Thoracic aorta (tissue), 2 donors: Measurements from ENCODE around the gene SLC24A3. TPM values are rescaled to one million over a fixed set of nuclear protein-coding genes. Genes with fewer than 3 reads are reported as not detected.

Experiments
- ATAC-seq: fragments of 150-250 bp; one replicate; pipeline ENCODE4 v1.8.0; 2017; ENCODE audit warnings: low read depth; ENCODE audit not compliant: insufficient number of reproducible peaks, low FRiP score
- DNase-seq: peaks from one replicate; pipeline ENCODE4 v3.0.0-alpha.2; 2020; ENCODE audit warnings: low spot score
- H3K27ac ChIP-seq, 2 donors: fragments of 200-600 bp; sonication (generic); 1 replicate in 1 of 2; 2 replicates in 1 of 2; pipeline ENCODE4 v1.5.1; 2016; ENCODE audit warnings: mild to moderate bottlenecking in 2 of 2, moderate library complexity in 2 of 2
- H3K27me3 ChIP-seq: fragments of 200-600 bp; sonication (generic); replicated peaks from 2 replicates; pipeline ENCODE4 v1.6.0; 2016; ENCODE audit warnings: mild to moderate bottlenecking; ENCODE audit not compliant: insufficient read depth
- H3K36me3 ChIP-seq: fragments of 200-600 bp; sonication (generic); one replicate; pipeline ENCODE4 v1.5.1; 2016
- H3K4me1 ChIP-seq, 2 donors: fragments of 200-600 bp; sonication (generic); 1 replicate in 1 of 2; 2 replicates in 1 of 2; pipeline versions ENCODE4 v1.5.1 to v1.6.0; 2016; ENCODE audit warnings: low read depth in 2 of 2, mild to moderate bottlenecking in 1 of 2; ENCODE audit not compliant: control insufficient read depth in 1 of 2
- H3K4me3 ChIP-seq: fragments of 200-600 bp; sonication (generic); 2 replicates; pipeline ENCODE4 v1.5.1; 2016; ENCODE audit warnings: mild to moderate bottlenecking
- H3K9me3 ChIP-seq: fragments of 200-600 bp; sonication (generic); 2 replicates; pipeline ENCODE4 v1.5.1; 2016
- total RNA-seq, 2 donors: library from RNA; depleted of rRNA; stranded (reverse); fragments of >200 nt; gene quantifications; one replicate each; pipeline versions ENCODE4 v1.1.0 to v1.2.3, GENCODE V29; 2016
- TF ChIP-seq, protein P1 (sequence below): fragments of 200-600 bp; sonication (generic); IDR thresholded peaks from one replicate; pipeline ENCODE4 v1.5.1; 2019; ENCODE audit warnings: antibody characterized with exemption

Gene SLC24A3
- total RNA-seq, 2 donors from 2014 or later = 8.3 to 31.4 TPM

DNA sequence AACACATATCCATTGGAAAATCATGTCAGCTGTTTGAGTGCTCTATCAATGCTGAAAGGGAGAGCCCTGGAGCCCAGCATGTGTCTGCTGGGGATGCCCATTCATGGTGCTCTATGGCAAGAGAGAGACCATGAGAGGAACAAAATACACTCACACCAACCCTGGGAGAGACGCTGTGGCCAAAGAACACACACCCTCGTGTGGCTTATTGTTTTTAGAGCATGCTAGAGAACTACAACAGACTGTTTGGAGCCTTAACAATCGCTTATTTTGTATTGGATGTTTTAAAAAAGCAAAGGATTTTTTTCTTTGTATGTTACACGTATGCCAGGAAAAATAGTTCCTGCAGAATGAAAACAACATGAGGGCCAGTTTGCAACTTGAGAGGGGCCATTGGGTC, 151.0 kb downstream of the SLC24A3 start:
- no peaks in the 10 kb centered on the region for H3K27me3 ChIP-seq
- ATAC-seq = no peak
- DNase-seq = no peak
- H3K4me3 ChIP-seq = no peak overlapping the region
- no peaks in the 10 kb centered on the region for H3K9me3 ChIP-seq
- no peaks in the 10 kb centered on the region for H3K36me3 ChIP-seq
- TF ChIP-seq, protein P1, sequence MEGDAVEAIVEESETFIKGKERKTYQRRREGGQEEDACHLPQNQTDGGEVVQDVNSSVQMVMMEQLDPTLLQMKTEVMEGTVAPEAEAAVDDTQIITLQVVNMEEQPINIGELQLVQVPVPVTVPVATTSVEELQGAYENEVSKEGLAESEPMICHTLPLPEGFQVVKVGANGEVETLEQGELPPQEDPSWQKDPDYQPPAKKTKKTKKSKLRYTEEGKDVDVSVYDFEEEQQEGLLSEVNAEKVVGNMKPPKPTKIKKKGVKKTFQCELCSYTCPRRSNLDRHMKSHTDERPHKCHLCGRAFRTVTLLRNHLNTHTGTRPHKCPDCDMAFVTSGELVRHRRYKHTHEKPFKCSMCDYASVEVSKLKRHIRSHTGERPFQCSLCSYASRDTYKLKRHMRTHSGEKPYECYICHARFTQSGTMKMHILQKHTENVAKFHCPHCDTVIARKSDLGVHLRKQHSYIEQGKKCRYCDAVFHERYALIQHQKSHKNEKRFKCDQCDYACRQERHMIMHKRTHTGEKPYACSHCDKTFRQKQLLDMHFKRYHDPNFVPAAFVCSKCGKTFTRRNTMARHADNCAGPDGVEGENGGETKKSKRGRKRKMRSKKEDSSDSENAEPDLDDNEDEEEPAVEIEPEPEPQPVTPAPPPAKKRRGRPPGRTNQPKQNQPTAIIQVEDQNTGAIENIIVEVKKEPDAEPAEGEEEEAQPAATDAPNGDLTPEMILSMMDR = no peak
- H3K4me1 ChIP-seq = peaks cover 0 to 37% of the 10 kb centered on the region in 2 donors
- H3K27ac ChIP-seq = no peak overlapping the region

DNA sequence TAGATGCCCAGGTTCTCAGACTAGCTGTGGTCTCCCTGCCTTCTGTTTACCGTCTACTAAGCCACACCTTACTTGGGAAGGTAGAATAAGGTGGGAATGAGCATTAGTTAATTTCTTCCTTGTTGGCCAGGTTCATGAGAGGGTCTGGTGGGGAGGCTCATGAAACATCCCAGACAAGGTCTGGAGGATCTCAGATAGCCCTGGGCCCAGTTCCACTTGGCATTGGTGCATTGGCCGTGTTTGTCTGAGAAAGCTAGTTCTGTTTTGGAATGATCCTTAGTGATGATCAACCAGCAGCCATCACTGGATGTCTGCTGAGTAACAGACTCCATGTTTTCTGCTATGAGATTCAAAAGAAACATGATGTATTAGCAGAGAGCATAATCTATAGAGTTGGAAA, 155.1 kb downstream of the SLC24A3 start:
- DNase-seq (no peak), ATAC-seq (no peak)
- no peak overlapping the region for H3K27ac ChIP-seq
- H3K9me3 ChIP-seq = no peaks in the 10 kb centered on the region
- H3K36me3 ChIP-seq = no peaks in the 10 kb centered on the region
- peaks cover 0 to 37% of the 10 kb centered on the region in 2 donors for H3K4me1 ChIP-seq
- no peaks in the 10 kb centered on the region for H3K27me3 ChIP-seq
- TF ChIP-seq, protein P1 = no peak
- H3K4me3 ChIP-seq = no peak overlapping the region

- ATAC-seq = no peak
These were observed 155.9 kb downstream of the SLC24A3 start for GRCh38 chr20:19368351-19368750.

GRCh38 chr20:19370076-19371075, 157.9 kb downstream of the SLC24A3 start:
- no peak for DNase-seq
- H3K4me3 ChIP-seq = no peak overlapping the region
- H3K36me3 ChIP-seq = no peaks in the 10 kb centered on the region
- H3K9me3 ChIP-seq = no peaks in the 10 kb centered on the region
- ATAC-seq = no peak
- H3K27ac ChIP-seq = no peak overlapping the region
- TF ChIP-seq, protein P1 = no peak
- H3K4me1 ChIP-seq = peaks cover 0 to 10% of the 10 kb centered on the region in 2 donors
- no peaks in the 10 kb centered on the region for H3K27me3 ChIP-seq

More at GRCh38 chr20:19368351-19368750, 155.9 kb downstream of the SLC24A3 start:
- Histone ChIP-seq H3K36me3 (no peaks in the 10 kb centered on the region), H3K9me3 (no peaks in the 10 kb centered on the region), H3K4me3 (no peak overlapping the region), H3K27ac (no peak overlapping the region), H3K4me1 (peaks cover 0 to 31% of the 10 kb centered on the region in 2 donors), H3K27me3 (no peaks in the 10 kb centered on the region)
- TF ChIP-seq, protein P1 = no peak
- no peak for DNase-seq

- DNase-seq = no peak
- no peaks in the 10 kb centered on the region for H3K27me3 ChIP-seq
- H3K36me3 ChIP-seq = no peaks in the 10 kb centered on the region
- H3K27ac ChIP-seq = no peak overlapping the region
- no peaks in the 10 kb centered on the region for H3K9me3 ChIP-seq
- H3K4me1 ChIP-seq = peaks cover 0 to 9% of the 10 kb centered on the region in 2 donors
- ATAC-seq = no peak
- TF ChIP-seq, protein P1 = no peak
- no peak overlapping the region for H3K4me3 ChIP-seq
These were observed 158.7 kb downstream of the SLC24A3 start for GRCh38 chr20:19371112-19371511.
